HEK293 (cell line): Measurements from ENCODE around the gene BMF.

Experiments
- CTCF ChIP-seq: fragments of 450-650 bp; formaldehyde crosslinking; IDR thresholded peaks from 2 replicates; pipeline ENCODE4 v1.5.1; 2016; ENCODE audit warnings: missing biosample characterization, missing genetic modification characterization
- EGR2 ChIP-seq: fragments of 450-650 bp; formaldehyde crosslinking; IDR thresholded peaks from 2 replicates; pipeline ENCODE4 v1.5.1; 2016; ENCODE audit warnings: low read depth, missing biosample characterization, missing genetic modification characterization
- REST ChIP-seq: fragments of 450-650 bp; formaldehyde crosslinking; IDR thresholded peaks from 2 replicates; pipeline ENCODE4 v1.5.1; 2016; ENCODE audit warnings: missing biosample characterization, missing genetic modification characterization
- ZBTB11 ChIP-seq: fragments of 450-650 bp; formaldehyde crosslinking; conservative IDR thresholded peaks from 2 replicates; pipeline ENCODE4 v1.5.1; 2016; ENCODE audit warnings: low read depth, missing biosample characterization, missing genetic modification characterization
- ZNF24 ChIP-seq: fragments of 450-650 bp; formaldehyde crosslinking; IDR thresholded peaks from 2 replicates; pipeline ENCODE4 v1.5.1; 2016; ENCODE audit warnings: missing biosample characterization, missing genetic modification characterization
- ZNF660 ChIP-seq: fragments of 450-650 bp; IDR thresholded peaks from 2 replicates; pipeline ENCODE4 v1.5.1; 2018; ENCODE audit warnings: missing biosample characterization, mild to moderate bottlenecking, missing genetic modification characterization
- ZNF768 ChIP-seq: fragments of 450-650 bp; formaldehyde crosslinking; IDR thresholded peaks from 2 replicates; pipeline ENCODE4 v1.5.1; 2018; ENCODE audit warnings: missing biosample characterization, mild to moderate bottlenecking, missing genetic modification characterization

GRCh38 chr15:40104296-40104864 is 4.3 kb downstream of the BMF start:
- no peak for TF ChIP-seq CTCF (tag by site-specific recombination)
- TF ChIP-seq ZNF768 (tag by site-specific recombination) = no peak
- TF ChIP-seq ZNF660 (tag by site-specific recombination) = no peak
- TF ChIP-seq ZNF24 (tag by site-specific recombination) = no peak
- no peak for TF ChIP-seq REST (tag by site-specific recombination)
- TF ChIP-seq ZBTB11 = no peak
- TF ChIP-seq EGR2 = no peak
